ENCODE results near the gene DCC.

Gene DCC

DNA sequence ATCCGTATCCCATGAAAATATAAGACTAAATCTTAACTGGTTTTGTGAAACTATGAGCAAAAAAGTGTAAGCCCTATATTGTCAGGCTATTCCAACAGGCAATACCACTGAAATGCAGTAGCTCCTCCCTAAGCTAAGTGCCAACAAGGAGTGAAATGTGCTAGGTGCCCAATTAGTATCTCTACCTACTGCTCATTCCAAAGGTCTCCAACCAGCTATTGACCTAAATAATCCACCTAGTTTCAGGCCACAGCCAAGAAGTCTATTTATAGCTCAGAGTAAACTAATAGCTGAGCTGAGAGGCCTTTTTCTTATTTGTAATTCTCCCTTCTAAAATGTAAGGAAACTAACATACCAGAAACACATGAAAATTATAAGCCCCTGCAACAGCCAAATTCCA lies 482.2 kb downstream of the DCC start:
- TF ChIP-seq, protein P1, sequence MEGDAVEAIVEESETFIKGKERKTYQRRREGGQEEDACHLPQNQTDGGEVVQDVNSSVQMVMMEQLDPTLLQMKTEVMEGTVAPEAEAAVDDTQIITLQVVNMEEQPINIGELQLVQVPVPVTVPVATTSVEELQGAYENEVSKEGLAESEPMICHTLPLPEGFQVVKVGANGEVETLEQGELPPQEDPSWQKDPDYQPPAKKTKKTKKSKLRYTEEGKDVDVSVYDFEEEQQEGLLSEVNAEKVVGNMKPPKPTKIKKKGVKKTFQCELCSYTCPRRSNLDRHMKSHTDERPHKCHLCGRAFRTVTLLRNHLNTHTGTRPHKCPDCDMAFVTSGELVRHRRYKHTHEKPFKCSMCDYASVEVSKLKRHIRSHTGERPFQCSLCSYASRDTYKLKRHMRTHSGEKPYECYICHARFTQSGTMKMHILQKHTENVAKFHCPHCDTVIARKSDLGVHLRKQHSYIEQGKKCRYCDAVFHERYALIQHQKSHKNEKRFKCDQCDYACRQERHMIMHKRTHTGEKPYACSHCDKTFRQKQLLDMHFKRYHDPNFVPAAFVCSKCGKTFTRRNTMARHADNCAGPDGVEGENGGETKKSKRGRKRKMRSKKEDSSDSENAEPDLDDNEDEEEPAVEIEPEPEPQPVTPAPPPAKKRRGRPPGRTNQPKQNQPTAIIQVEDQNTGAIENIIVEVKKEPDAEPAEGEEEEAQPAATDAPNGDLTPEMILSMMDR (conservative IDR thresholded peaks at IDR 0.05; ENCODE audit: low read length) = no peak
- DNase-seq (ENCODE audit: low read depth) = no peak
- no peak overlapping the region for H3K4me3 ChIP-seq (ENCODE audit: low read length)

DNA sequence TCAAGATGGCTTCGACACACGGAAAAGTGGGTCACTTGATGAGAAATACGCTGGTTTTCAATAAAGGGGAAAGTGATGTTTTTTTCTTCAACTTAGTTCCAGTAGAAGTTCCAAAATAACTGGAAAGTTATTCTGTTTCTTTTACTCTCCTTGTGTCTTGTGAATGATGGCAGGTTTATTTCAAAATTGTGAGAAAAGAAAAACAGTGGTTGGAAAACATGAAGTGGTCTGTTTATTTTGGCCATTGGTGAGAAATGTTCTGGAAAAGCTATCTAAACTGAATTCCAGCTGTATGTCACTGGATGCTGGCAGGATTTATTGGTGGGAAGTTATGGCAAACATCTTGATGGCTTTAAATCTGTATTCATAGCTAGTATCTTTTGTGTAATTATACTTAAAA lies 484.1 kb downstream of the DCC start:
- DNase-seq (ENCODE audit: low read depth) = no peak
- TF ChIP-seq, protein P1 (conservative IDR thresholded peaks at IDR 0.05; ENCODE audit: low read length) = no peak
- H3K4me3 ChIP-seq (ENCODE audit: low read length) = no peak overlapping the region

DNA sequence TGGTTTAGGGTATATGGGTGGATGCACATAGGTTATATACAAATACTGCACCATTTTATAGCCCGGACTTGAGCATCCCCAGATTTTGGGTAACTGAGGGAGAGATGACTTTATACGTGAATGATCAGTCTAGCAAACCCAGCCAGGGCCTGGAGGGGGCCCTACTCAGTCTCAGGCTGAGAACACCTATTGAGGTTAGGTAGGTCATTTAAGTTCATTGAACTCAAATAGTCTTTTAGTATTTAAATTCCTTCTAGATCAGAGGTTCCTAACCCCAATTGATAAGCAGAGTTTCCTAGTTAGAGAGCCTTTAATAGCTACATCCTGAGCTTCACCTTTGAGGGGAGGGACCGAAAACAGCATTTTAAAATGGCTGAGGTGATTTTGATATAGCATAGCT lies 487.0 kb downstream of the DCC start:
- TF ChIP-seq, protein P1 (conservative IDR thresholded peaks at IDR 0.05; ENCODE audit: low read length) = no peak
- no peak for DNase-seq (ENCODE audit: low read depth)

DNA sequence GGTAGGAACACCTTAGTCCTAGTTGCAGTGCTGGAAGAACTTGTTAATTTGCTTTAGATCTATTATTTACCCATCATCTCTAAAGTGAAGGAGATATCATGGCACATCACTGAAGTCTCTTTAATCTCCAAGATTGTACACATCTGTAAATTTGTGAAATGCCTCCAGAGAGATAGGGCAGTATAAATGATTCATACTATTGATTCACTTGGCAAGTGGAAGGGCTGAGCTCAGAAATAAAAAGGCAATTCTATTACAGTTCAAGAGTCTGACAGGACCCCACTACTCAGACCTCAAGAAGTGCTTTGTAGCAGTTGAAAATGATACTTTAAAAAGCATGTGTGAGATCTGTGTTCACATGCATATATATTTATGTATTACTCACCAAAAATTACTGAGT lies 489.3 kb downstream of the DCC start:
- DNase-seq (ENCODE audit: low read depth) = no peak
- H3K4me3 ChIP-seq (ENCODE audit: low read length) = no peak overlapping the region
- TF ChIP-seq, protein P1 (conservative IDR thresholded peaks at IDR 0.05; ENCODE audit: low read length) = no peak

More for the DNA sequence above, 487.0 kb downstream of the DCC start:
- no peak overlapping the region for H3K4me3 ChIP-seq (ENCODE audit: low read length)

DNA sequence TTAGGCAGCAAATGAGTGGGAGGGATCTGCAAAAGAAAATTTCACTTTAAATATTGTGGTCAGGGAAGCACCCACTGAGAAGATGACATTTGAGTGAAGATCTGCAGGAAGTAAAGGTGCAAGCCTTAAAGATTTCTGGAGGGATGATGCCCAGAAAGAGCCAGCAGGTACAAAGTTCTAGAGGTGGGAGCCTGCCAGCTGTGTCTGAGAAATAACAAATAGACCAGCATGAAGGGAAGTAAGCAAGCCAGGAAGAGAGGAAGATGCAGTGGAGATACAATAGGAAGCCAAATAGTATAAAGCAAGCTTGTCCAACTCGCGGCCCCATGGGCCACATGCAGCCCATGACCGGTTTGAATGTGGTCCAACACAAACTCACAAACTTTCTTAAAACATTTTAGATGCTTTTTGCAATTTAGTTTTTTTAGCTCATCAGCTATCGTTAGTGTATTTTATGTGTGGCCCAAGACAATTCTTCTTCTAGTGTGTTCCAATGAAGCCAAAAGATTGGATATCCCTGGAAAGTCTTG lies 489.9 kb downstream of the DCC start:
- TF ChIP-seq, protein P1 (conservative IDR thresholded peaks at IDR 0.05; ENCODE audit: low read length) = no peak
- DNase-seq (ENCODE audit: low read depth) = no peak

DNA sequence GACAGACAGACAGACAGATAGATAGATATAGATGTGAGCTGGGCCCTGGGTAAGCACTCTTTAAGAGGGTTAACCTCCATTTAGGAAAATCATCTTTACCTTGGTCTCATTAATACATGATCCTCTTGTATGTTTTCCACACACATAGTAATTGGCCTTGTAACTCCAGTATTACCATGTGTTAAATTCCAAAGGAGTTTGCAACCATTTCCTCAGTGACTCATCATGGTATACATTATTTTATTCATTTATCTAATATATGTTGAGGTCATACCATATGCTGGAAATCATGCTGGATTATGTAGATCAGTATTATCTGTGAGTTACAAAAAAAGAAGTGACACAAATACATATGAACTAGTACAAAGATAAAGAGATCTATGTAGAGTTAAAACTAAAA lies 504.3 kb downstream of the DCC start:
- TF ChIP-seq, protein P1 (conservative IDR thresholded peaks at IDR 0.05; ENCODE audit: low read length) = no peak

More for the DNA sequence above, 489.9 kb downstream of the DCC start:
- H3K4me3 ChIP-seq (ENCODE audit: low read length) = no peak overlapping the region

DNA sequence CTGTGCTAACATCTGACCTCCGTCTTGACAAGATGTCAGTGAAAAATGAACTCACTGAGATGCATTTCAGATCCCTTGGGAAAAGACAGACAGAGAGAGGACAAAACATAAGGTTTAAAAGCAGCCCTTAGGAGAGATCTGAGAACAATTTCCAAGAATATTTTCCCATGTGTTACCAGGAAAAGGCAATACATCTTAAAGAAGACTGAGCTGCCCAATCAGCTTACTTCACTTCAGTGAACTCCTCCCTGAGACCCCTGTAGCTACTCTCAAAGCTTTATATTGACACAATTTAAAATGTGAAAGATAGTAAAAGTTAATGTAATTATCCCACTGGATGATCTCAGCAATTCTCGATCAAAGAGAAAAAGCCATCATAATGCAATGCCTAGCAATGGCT lies 505.0 kb downstream of the DCC start:
- H3K4me3 ChIP-seq (ENCODE audit: low read length) = no peak overlapping the region
- no peak for DNase-seq (ENCODE audit: low read depth)
- TF ChIP-seq, protein P1 (conservative IDR thresholded peaks at IDR 0.05; ENCODE audit: low read length) = no peak

More for the DNA sequence above, 504.3 kb downstream of the DCC start:
- DNase-seq (ENCODE audit: low read depth) = no peak
- H3K4me3 ChIP-seq (ENCODE audit: low read length) = no peak overlapping the region

Data from AG10803 (cell line).